Fibroblast of skin of back (primary cell): ENCODE data around the gene MCF2L2.

Source experiments
- DNase-seq: peaks from one replicate; pipeline ENCODE4 v3.0.0-alpha.2; 2013

MCF2L2 gene

DNA sequence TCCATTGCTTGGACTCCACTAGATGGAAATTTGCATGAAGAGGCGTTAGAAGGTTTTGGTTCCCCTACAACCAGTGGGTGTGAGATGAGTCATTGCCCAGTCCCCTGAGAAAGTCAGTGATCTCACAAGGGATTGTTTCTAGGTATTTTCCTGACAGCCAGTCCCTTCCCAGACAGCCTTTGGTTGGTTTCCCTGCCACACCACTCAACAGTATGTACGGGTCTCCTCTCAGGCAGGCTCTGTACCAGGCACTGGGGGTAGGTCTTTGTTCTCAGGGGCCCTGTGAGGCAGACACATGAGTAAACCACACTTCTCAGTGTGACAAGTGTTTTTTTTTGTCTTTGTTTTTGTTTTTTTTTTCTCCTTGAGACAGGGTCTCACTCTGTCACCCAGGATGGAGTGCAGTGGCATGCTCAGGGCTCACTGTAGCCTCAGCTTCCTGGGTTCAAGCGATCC lies 269.8 kb downstream of the MCF2L2 start:
- peak; percentile 41 for DNase-seq

DNA sequence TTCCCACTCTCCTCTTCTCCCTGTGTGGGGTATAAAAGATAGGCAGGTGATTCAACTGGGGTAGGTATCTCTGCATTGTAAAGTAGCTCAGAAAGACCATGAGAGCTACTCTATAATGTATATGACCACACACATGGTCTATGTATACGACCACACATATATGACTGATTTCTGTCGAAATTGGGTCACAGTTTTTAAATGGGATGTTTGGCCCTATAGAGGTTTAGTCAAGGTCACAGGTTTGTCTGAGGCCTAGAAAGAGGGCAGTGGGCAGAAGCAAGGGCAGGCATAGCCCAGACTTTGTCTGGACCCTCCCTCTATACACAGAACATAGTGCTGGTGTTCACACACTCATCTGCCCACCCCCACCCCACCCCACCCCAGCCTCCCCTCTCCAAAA lies 270.3 kb downstream of the MCF2L2 start:
- no peak for DNase-seq

GRCh38 chr3:183156266-183156665 lies 272.2 kb downstream of the MCF2L2 start:
- DNase-seq, result no peak

DNA sequence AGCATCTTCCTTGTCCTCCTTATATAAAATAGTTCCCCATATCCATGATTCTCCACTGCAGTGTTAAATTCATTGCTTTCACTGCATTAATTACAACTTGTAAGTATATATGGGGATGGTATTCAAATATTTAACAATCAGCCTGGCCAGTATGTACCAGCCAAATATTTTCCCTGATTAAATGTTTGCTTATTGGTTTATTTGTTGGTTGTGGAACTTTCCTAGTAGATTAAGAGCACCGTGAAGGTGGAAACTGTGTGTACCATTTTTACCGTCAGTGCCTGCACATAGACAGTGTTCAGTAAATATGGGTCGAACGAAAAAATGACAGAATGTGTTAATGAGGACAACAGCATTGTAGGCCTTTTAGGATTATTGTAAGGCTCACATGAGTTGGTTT lies 272.9 kb downstream of the MCF2L2 start:
- no peak for DNase-seq

GRCh38 chr3:183153210-183153950 lies 275.0 kb downstream of the MCF2L2 start:
- DNase-seq, result no peak

DNA sequence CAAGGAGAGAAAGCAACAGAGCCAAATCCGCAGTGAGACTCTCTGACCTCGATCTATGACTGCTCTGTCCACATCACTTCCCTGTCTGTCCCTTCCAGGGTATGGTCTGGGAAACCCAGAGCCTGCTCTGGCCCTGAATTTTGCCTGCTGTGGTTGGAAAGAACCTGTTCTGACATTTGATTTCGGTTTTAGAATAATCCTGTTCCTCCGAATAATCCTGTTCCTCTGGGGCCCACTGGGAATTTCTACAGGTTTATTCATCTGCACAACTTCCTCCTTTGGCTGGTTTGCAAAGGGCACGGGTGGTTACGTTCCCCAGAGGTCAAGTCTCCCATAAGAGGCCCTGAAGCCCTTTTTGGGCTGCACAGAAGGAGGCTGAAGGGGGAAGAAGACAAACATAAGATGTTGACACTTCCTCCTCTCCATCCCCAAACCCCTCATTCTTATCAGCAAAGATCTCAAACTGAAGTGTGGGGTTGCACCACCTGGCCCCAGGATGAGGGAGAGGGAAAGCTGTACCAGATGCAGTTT lies 276.5 kb downstream of the MCF2L2 start:
- no peak for DNase-seq

DNA sequence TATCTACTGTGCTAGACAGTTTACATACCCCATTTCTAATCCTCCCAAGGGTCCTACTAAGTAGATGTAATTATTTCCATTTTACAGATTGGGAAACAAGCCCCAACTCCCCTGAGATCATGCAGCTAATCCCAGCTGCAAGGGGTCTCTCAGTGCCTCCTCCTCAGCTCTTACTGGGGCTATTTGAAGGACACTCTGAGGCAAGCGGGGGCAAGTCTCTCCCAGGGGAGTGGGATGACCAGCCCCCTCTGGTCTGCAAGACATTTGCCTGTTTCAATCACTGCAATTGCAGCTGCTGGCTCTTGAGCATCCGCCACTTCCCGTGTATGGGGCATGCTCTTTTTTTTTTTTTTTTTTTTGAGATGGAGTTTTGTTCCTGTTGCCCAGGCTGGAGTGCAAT lies 277.3 kb downstream of the MCF2L2 start:
- DNase-seq, result no peak

- no peak for DNase-seq
These were observed 278.3 kb downstream of the MCF2L2 start for GRCh38 chr3:183149915-183150750.

DNA sequence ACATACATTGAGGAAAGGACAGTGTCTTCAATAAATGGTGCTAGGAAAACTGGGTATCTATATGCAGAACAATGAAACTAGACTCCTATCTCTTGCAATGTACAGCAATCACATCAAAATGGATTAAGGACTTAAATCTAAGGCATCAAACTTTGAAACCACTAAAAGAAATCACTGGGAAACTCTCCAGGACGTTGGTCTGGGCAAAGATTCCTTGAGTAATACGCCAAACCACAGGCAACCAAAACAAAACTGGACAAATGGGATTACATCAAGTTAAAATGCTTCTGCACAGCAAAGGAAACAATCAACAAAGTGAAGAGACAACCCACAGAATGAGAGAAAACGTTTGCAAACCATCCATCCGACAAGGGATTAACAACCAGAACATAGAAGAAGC lies 280.4 kb downstream of the MCF2L2 start:
- no peak for DNase-seq

GRCh38 chr3:183144363-183144762 lies 284.1 kb downstream of the MCF2L2 start:
- no peak for DNase-seq

- no peak for DNase-seq
These were observed 286.2 kb downstream of the MCF2L2 start for GRCh38 chr3:183142199-183142598.

DNA sequence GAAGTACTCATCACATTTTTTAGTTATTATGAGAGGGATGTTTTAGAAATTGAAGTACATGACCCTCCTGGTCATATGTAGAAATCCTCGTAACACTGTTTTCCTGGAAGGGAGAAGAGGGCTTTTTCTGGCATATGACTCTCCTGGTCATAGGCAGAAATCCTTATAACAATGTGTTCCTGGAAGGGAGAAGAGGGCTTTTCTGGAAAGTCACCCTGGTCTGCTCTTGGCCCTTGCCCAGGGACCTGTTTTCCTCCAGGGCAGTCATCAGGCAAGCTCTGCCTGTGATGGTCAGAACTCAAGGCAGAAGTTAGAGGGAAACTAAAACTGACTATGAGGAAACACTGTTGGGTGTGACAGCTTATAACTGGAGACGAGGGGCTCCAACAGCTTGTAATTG lies 293.6 kb downstream of the MCF2L2 start:
- DNase-seq, result no peak

DNA sequence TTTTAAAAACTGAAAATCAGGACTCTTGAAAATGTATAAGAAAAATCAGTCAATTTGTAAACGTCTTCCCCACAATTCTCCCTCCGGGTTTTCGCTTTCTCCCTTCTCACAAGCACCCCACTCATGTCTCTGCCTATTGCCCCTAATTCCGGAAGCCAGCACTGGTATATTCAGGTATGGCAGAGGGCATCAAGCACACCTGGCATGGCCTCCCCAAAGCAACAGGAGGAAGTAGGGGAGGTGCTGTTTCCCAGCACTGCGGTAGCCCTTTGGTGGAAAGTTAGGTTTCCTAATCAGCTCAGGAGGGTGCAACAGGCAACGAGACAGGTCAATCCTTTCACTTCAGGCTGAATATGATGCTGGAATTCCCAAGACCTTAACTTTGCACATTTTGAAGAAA lies 296.0 kb downstream of the MCF2L2 start:
- no peak for DNase-seq

GRCh38 chr3:183131735-183132134 lies 296.7 kb downstream of the MCF2L2 start:
- peak; percentile 57 for DNase-seq

GRCh38 chr3:183131186-183131725 lies 297.2 kb downstream of the MCF2L2 start:
- no peak for DNase-seq

DNA sequence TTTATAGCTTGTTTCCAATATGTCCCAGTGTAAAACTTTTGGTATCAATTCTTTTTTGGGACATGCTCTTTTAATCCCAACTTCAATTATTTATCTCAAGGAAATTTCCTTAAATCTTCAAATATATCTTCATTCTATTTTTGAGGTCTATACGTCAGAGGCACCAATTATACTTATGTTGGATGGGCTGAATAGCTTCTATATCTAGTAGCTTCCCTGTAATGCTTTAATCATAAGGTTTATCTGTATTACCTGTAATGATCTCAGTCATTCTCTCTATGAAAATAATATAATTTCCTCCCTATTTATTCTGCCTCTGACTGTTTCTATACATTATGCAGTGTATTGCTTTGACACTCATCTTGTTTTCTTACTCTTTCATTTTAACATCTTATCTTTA lies 299.2 kb downstream of the MCF2L2 start:
- DNase-seq, result no peak

DNA sequence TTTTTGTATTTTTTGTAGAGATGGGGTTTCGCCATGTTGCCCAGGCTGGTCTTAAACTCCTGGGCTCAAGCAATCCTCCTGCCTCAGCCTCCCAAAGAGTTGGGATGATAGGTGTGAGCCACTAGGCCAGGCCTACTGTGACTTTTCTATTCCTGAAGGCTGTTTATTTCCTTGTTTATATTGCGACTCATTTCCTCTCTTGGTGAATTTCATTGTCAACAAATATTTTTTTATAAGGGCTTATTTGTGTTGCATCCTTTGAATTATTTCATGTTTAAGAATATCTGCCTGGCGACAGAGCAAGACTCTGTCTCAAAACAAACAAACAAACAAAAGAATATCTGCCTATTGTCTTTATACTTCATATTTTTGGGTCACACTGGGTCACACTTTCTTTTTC lies 299.7 kb downstream of the MCF2L2 start:
- DNase-seq, result no peak
